Activated naive CD4-positive, alpha-beta T cell treated with anti-CD3 and anti-CD28 coated beads, Interleukin-2, amount 10 ng/mL, durations not matched to agents 7 days and 5 days (primary cell): ENCODE measurements around the gene OLFM1.

Source experiments
- CTCF ChIA-PET: fragments of 350-600 bp; sonication (Branson Sonifier 250); formaldehyde crosslinking; loops from one replicate; lab custom pipeline; 2021; ENCODE audit warnings: antibody characterized with exemption; lab: Charles Lee
- DNase-seq: peaks from one replicate; pipeline ENCODE4 v3.0.0-alpha.2; 2020
- H3K27ac Mint-ChIP-seq: one replicate; pipeline ENCODE4 v1.8.0; 2021; ENCODE audit warnings: mild to moderate bottlenecking, moderate library complexity, mixed read lengths
- H3K27me3 Mint-ChIP-seq: one replicate; pipeline ENCODE4 v1.8.0; 2021; ENCODE audit warnings: mild to moderate bottlenecking, mixed read lengths
- H3K36me3 Mint-ChIP-seq: one replicate; pipeline ENCODE4 v1.8.0; 2021; ENCODE audit warnings: mixed read lengths
- H3K4me1 Mint-ChIP-seq: one replicate; pipeline ENCODE4 v1.8.0; 2021; ENCODE audit warnings: mixed read lengths
- H3K4me3 Mint-ChIP-seq: one replicate; pipeline ENCODE4 v1.8.0; 2021; ENCODE audit warnings: mild to moderate bottlenecking, moderate library complexity, mixed read lengths
- H3K9me3 Mint-ChIP-seq: one replicate; pipeline ENCODE4 v1.8.0; 2021; ENCODE audit warnings: mixed read lengths

Gene OLFM1

GRCh38 chr9:135086597-135087488 lies 625 bp upstream of the OLFM1 start:
- H3K27ac Mint-ChIP-seq: no peak overlapping the region
- DNase-seq: no peak
- peaks cover 4% of the 10 kb centered on the region for H3K4me1 Mint-ChIP-seq
- peaks cover 69% of the 10 kb centered on the region for H3K27me3 Mint-ChIP-seq
- H3K4me3 Mint-ChIP-seq: no peak overlapping the region
- H3K36me3 Mint-ChIP-seq: no peaks in the 10 kb centered on the region
- peaks cover 4% of the 10 kb centered on the region for H3K9me3 Mint-ChIP-seq
- CTCF ChIA-PET: interaction anchor here (0.8 to 1.9 kb wide), 3 partner anchors 256 to 326 kb away, joined by 3 to 12 read pairs (median 5); no protein-coding TSS in a partner anchor

- no peaks in the 10 kb centered on the region for H3K36me3 Mint-ChIP-seq
- CTCF ChIA-PET: no interaction called here
- H3K9me3 Mint-ChIP-seq: peaks cover 4% of the 10 kb centered on the region
- H3K4me3 Mint-ChIP-seq: no peak overlapping the region
- DNase-seq: no peak
- H3K4me1 Mint-ChIP-seq: peaks cover 4% of the 10 kb centered on the region
- H3K27me3 Mint-ChIP-seq: peaks cover 69% of the 10 kb centered on the region
- no peak overlapping the region for H3K27ac Mint-ChIP-seq
Observed at GRCh38 chr9:135087899-135088347, 455 bp downstream of the OLFM1 start.

GRCh38 chr9:135088348-135088978 lies 995 bp downstream of the OLFM1 start:
- Mint-ChIP-seq H3K9me3 (peaks cover 4% of the 10 kb centered on the region), H3K4me1 (peaks cover 4% of the 10 kb centered on the region), H3K27me3 (peaks cover 69% of the 10 kb centered on the region), H3K36me3 (no peaks in the 10 kb centered on the region), H3K4me3 (no peak overlapping the region), H3K27ac (no peak overlapping the region)
- CTCF ChIA-PET: no interaction called here
- DNase-seq: no peak

GRCh38 chr9:135088979-135089847 lies 1.7 kb downstream of the OLFM1 start:
- Mint-ChIP-seq H3K36me3 (no peaks in the 10 kb centered on the region), H3K4me1 (peaks cover 4% of the 10 kb centered on the region), H3K4me3 (no peak overlapping the region), H3K9me3 (peaks cover 4% of the 10 kb centered on the region), H3K27ac (no peak overlapping the region), H3K27me3 (peaks cover 66% of the 10 kb centered on the region)
- DNase-seq: no peak
- CTCF ChIA-PET: no interaction called here

GRCh38 chr9:135090081-135090480 lies 2.6 kb downstream of the OLFM1 start:
- H3K9me3 Mint-ChIP-seq: peaks cover 4% of the 10 kb centered on the region
- H3K4me1 Mint-ChIP-seq: peaks cover 4% of the 10 kb centered on the region
- H3K4me3 Mint-ChIP-seq: no peak overlapping the region
- CTCF ChIA-PET: no interaction called here
- H3K27me3 Mint-ChIP-seq: peaks cover 57% of the 10 kb centered on the region
- H3K27ac Mint-ChIP-seq: no peak overlapping the region
- no peaks in the 10 kb centered on the region for H3K36me3 Mint-ChIP-seq
- no peak for DNase-seq

GRCh38 chr9:135090547-135090946 lies 3.1 kb downstream of the OLFM1 start:
- Mint-ChIP-seq H3K4me3 (no peak overlapping the region), H3K9me3 (peaks cover 4% of the 10 kb centered on the region), H3K36me3 (no peaks in the 10 kb centered on the region), H3K27ac (no peak overlapping the region), H3K27me3 (peaks cover 53% of the 10 kb centered on the region), H3K4me1 (peaks cover 4% of the 10 kb centered on the region)
- DNase-seq: no peak
- CTCF ChIA-PET: no interaction called here

GRCh38 chr9:135091545-135091944 lies 4.1 kb downstream of the OLFM1 start:
- Mint-ChIP-seq H3K27me3 (peaks cover 43% of the 10 kb centered on the region), H3K9me3 (peaks cover 4% of the 10 kb centered on the region), H3K36me3 (no peaks in the 10 kb centered on the region), H3K27ac (no peak overlapping the region), H3K4me1 (no peaks in the 10 kb centered on the region), H3K4me3 (no peak overlapping the region)
- DNase-seq: no peak
- CTCF ChIA-PET: no interaction called here

- Mint-ChIP-seq H3K4me1 (no peaks in the 10 kb centered on the region), H3K27ac (no peak overlapping the region), H3K27me3 (peaks cover 33% of the 10 kb centered on the region), H3K36me3 (no peaks in the 10 kb centered on the region), H3K4me3 (no peak overlapping the region), H3K9me3 (peaks cover 4% of the 10 kb centered on the region)
- CTCF ChIA-PET: no interaction called here
- DNase-seq: no peak
Observed at GRCh38 chr9:135093111-135093510, 5.6 kb downstream of the OLFM1 start.

- Mint-ChIP-seq H3K36me3 (no peaks in the 10 kb centered on the region), H3K4me1 (no peaks in the 10 kb centered on the region), H3K9me3 (peaks cover 4% of the 10 kb centered on the region), H3K27ac (no peak overlapping the region), H3K4me3 (no peak overlapping the region), H3K27me3 (peaks cover 23% of the 10 kb centered on the region)
- DNase-seq: no peak
- CTCF ChIA-PET: interaction anchor here (1.3 kb wide), 1 partner anchor 319 kb away, joined by 4 read pairs; no protein-coding TSS in a partner anchor
Observed at GRCh38 chr9:135093911-135094584, 6.6 kb downstream of the OLFM1 start.

- no peaks in the 10 kb centered on the region for H3K4me1 Mint-ChIP-seq
- peaks cover 4% of the 10 kb centered on the region for H3K9me3 Mint-ChIP-seq
- DNase-seq: no peak
- peaks cover 6% of the 10 kb centered on the region for H3K27me3 Mint-ChIP-seq
- H3K27ac Mint-ChIP-seq: no peak overlapping the region
- CTCF ChIA-PET: no interaction called here
- H3K36me3 Mint-ChIP-seq: no peaks in the 10 kb centered on the region
- H3K4me3 Mint-ChIP-seq: no peak overlapping the region
Observed at GRCh38 chr9:135095470-135096407, 8.3 kb downstream of the OLFM1 start.

- no peak for DNase-seq
- Mint-ChIP-seq H3K4me1 (no peaks in the 10 kb centered on the region), H3K9me3 (peaks cover 3% of the 10 kb centered on the region), H3K36me3 (no peaks in the 10 kb centered on the region), H3K4me3 (no peak overlapping the region), H3K27me3 (peaks cover 3% of the 10 kb centered on the region), H3K27ac (no peak overlapping the region)
- CTCF ChIA-PET: no interaction called here
Observed at GRCh38 chr9:135096408-135096895, 9.0 kb downstream of the OLFM1 start.

- no peaks in the 10 kb centered on the region for H3K4me1 Mint-ChIP-seq
- H3K4me3 Mint-ChIP-seq: no peak overlapping the region
- no peaks in the 10 kb centered on the region for H3K9me3 Mint-ChIP-seq
- no peaks in the 10 kb centered on the region for H3K27me3 Mint-ChIP-seq
- no peak overlapping the region for H3K27ac Mint-ChIP-seq
- H3K36me3 Mint-ChIP-seq: no peaks in the 10 kb centered on the region
- peak; percentile 49 for DNase-seq
- CTCF ChIA-PET: no interaction called here
Observed at GRCh38 chr9:135098400-135099105, 11.1 kb downstream of the OLFM1 start.
